ENCODE results near the gene SECISBP2.

SECISBP2 gene

DNA sequence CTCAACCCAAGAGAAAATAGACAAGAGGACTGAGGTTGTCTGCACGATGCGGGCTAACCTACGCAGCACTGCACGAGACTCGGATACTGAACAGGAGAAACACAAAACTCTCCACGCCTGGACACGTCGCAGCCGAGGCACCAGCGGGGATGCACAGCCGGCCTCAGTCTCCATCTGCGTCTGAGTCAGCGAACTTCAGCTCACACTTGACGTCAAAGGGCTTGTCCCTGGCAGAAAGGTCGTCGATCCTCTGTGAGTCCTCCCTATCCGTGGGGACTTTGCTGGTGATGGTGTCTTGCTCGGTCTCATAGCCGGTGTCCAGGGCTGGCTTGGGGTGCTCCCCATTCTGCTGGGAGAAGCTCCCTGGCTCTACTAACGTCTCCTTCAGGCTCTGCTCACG, 60.2 kb downstream of the SECISBP2 start:
- H3K4me1 ChIP-seq = peaks cover 7% of the 10 kb centered on the region
- TF ChIP-seq, protein P1, sequence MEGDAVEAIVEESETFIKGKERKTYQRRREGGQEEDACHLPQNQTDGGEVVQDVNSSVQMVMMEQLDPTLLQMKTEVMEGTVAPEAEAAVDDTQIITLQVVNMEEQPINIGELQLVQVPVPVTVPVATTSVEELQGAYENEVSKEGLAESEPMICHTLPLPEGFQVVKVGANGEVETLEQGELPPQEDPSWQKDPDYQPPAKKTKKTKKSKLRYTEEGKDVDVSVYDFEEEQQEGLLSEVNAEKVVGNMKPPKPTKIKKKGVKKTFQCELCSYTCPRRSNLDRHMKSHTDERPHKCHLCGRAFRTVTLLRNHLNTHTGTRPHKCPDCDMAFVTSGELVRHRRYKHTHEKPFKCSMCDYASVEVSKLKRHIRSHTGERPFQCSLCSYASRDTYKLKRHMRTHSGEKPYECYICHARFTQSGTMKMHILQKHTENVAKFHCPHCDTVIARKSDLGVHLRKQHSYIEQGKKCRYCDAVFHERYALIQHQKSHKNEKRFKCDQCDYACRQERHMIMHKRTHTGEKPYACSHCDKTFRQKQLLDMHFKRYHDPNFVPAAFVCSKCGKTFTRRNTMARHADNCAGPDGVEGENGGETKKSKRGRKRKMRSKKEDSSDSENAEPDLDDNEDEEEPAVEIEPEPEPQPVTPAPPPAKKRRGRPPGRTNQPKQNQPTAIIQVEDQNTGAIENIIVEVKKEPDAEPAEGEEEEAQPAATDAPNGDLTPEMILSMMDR (IDR thresholded peaks at IDR 0.05; ENCODE audit: low read depth, low read length) = no peak
- no peak overlapping the region for H3K4me3 ChIP-seq (ENCODE audit: low read depth, low read length)
- no peaks in the 10 kb centered on the region for H3K9me3 ChIP-seq
- H3K27me3 ChIP-seq = no peaks in the 10 kb centered on the region
- DNase-seq = no peak
- H3K36me3 ChIP-seq = no peaks in the 10 kb centered on the region

DNA sequence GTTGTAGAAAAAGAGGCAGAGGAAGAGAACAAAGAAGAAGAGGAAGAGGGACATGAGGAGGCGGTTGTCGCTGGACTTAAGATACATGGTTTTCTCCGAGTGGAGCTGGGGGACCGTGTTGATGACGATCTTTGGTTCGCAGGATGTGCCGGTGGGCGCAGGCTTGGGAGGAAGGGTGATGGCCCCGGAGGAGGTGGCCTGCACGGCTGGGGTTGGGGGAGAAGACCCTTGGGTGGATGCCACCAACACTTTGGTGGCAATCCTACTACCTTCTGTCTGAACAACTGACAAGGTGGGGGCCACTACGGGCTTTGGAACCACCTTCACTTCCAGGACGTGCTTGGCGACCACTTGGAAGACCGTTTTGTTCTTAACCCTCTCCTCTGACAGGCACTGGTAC, 60.7 kb downstream of the SECISBP2 start:
- no peak for DNase-seq
- Histone ChIP-seq H3K36me3 (no peaks in the 10 kb centered on the region), H3K4me1 (peaks cover 7% of the 10 kb centered on the region), H3K27me3 (no peaks in the 10 kb centered on the region), H3K4me3 (ENCODE audit: low read depth, low read length) (no peak overlapping the region), H3K9me3 (no peaks in the 10 kb centered on the region)
- TF ChIP-seq, protein P1 (IDR thresholded peaks at IDR 0.05; ENCODE audit: low read depth, low read length) = no peak

DNA sequence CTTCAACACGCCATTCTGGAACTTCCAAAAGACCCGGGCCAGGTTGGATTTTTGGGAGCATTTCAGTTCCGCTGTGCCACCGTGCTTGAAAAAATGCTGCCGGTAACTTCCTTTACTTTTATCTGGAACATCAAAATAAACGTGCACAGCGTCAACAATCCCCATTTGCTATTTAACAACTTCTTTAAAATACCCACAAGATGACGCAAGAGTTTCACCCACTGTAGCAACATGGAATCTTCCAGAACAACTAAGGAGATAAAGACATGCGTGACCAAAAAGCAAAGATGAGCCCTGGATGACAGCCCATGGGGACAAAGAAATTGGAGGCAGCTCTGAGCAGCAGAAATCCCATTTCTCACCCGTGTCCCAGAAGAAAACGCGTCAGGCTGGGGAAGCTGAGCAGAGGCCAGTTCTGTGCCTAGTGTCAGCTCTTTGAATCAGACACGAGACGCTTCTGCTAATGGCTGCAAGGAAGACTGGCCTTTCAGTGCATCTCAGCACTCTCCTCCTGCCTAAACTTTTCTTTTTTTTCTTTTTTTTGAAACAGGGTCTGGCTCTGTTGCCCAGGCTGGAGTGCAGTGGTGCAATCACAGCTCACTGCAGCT, 61.3 kb downstream of the SECISBP2 start:
- no peaks in the 10 kb centered on the region for H3K36me3 ChIP-seq
- no peak overlapping the region for H3K4me3 ChIP-seq (ENCODE audit: low read depth, low read length)
- no peak for DNase-seq
- peaks cover 6% of the 10 kb centered on the region for H3K4me1 ChIP-seq
- no peaks in the 10 kb centered on the region for H3K9me3 ChIP-seq
- TF ChIP-seq, protein P1 (IDR thresholded peaks at IDR 0.05; ENCODE audit: low read depth, low read length) = no peak
- H3K27me3 ChIP-seq = no peaks in the 10 kb centered on the region

DNA sequence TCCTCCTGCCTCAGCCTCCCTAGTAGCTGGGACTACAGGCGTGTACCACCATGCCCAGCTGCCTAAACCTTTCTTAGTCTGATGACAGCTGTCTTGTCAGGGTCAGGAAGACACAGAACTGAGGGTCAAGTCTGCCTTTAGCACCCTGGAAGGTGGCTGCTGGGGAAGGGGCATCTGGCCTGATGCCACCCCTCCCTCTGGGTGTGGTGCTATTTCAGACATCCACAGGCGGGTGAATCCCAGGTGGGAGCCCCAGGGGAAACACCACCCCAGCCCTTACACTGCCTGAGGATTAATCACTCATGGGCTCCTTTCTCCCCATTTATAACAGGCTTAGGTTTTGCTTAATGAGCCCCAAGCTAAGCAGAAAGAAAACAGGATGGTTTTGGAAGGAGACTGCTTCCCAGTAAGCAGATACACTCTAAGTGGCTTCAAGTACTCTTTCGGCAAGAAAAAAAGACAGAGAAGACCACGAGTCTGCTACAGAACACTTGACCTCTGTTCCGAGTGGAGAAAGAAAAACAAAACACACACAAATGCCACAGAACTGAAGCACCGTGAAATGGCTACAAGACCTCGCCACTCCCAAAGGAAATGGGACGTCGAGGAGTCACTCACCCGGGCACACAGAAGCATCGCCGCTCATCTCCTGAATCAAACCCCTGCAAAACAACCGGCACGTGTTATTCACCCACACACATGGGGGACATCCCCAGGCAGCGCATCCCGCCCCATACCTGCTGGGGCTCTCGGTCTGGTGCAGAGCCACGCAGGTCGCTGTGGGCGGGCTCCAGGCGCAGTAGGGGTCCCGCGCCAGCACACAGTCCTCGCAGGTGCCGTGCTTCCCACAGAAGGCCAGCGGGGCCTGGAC, 62.4 kb downstream of the SECISBP2 start:
- DNase-seq = no peak
- H3K27me3 ChIP-seq = no peaks in the 10 kb centered on the region
- TF ChIP-seq, protein P1 (IDR thresholded peaks at IDR 0.05; ENCODE audit: low read depth, low read length) = no peak
- H3K36me3 ChIP-seq = no peaks in the 10 kb centered on the region
- H3K4me1 ChIP-seq = no peaks in the 10 kb centered on the region; the same call in 1 of the 2 replicates
- no peaks in the 10 kb centered on the region for H3K9me3 ChIP-seq
- no peak overlapping the region for H3K4me3 ChIP-seq (ENCODE audit: low read depth, low read length)

DNA sequence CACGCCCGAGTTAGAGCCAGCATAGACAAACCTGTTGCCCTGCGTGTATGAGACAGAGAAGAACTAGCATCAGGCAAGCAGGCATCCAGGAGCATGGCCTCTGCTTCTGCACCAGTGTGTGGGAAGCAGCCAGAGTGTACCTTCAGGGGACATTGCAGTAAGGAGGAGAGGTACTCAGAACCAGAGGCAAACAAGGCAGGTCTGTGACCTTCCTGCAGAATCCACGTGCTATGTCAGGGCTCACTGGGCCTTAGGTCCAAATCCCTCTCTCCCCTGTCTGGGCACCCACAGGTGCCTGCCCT, 63.0 kb downstream of the SECISBP2 start:
- Histone ChIP-seq H3K4me3 (ENCODE audit: low read depth, low read length) (no peak overlapping the region), H3K9me3 (no peaks in the 10 kb centered on the region), H3K36me3 (no peaks in the 10 kb centered on the region), H3K4me1 (no peaks in the 10 kb centered on the region), H3K27me3 (no peaks in the 10 kb centered on the region)
- TF ChIP-seq, protein P1 (IDR thresholded peaks at IDR 0.05; ENCODE audit: low read depth, low read length) = no peak
- no peak for DNase-seq

Data from BE2C (cell line).